ENCODE data around the gene CLCF1. TPM values are rescaled to one million over a fixed set of nuclear protein-coding genes. Genes with fewer than 3 reads are reported as not detected.

The CLCF1 gene
- total and polyA plus RNA-seq, 2 of the 13 experiments (the other 11 are each of a cell fraction or from before 2014, with no cell fraction given), result 0.49 to 0.78 TPM

- TF ChIP-seq ZNF597 (CRISPR knock-in tag; IDR thresholded peaks at IDR 0.05) (no peak), ZFX (CRISPR knock-in tag; IDR thresholded peaks at IDR 0.05; ENCODE audit: low read depth) (no peak), MYC (CRISPR knock-in tag; IDR thresholded peaks at IDR 0.05; ENCODE audit: borderline replicate concordance) (peak; percentile 21; the same call in 1 of the 2 replicates), RXRA (CRISPR knock-in tag; IDR thresholded peaks at IDR 0.05) (0 out of 2 replicates have a peak, but pooled peaks have one; percentile 16), SALL2 (CRISPR knock-in tag; IDR thresholded peaks at IDR 0.05) (no peak)
- 52% methylated on average over 7 of the region's 18 CpGs for WGBS (ENCODE audit: low lambda C conversion rate)
- in situ Hi-C loops (cut with HindIII; ENCODE audit: extremely low pct_ligation_motif_present, low pct_unique_long_range_greater_than_20kb), result no loop called here
- no peaks in the 10 kb centered on the region for H3K36me3 ChIP-seq (replicated peaks in 1 of 2; ENCODE audit: control insufficient read depth in 1 of 2, insufficient read depth in 2 of 2, low read length in 2 of 2)
- no peak overlapping the region for H3K4me2 ChIP-seq (ENCODE audit: low read depth, low read length)
- ATAC-seq (no peak), DNase-seq (ENCODE audit: low spot score) (no peak), FAIRE-seq (no peak)
- no peak overlapping the region for H3K27ac ChIP-seq (ENCODE audit: extremely low read length, insufficient read depth, low read length)
- H3K9ac ChIP-seq (ENCODE audit: insufficient read depth, low read depth, low read length), result no peak overlapping the region
- intact Hi-C loops (cut with micrococcal nuclease; ENCODE audit: unreplicated experiment), result no loop called here
- no TSS peak for BruUV-seq (replicated peaks)
- H4K20me1 ChIP-seq (ENCODE audit: insufficient read depth, low read length), result no peaks in the 10 kb centered on the region
- ChIA-PET CTCF (ENCODE audit: low intra/inter-chr PET ratio, low total read pairs) (no interaction called here), POLR2A (interaction anchor here (1.5 to 2.2 kb wide), 2 partner anchors 14 to 62 kb away, joined by 6 to 8 read pairs; no protein-coding TSS in a partner anchor)
- no peak overlapping the region for H2AFZ ChIP-seq (ENCODE audit: low read length)
- peaks cover 2 to 14% of the 10 kb centered on the region in 2 experiments; a peak in 3 of 5 replicates for H3K27me3 ChIP-seq (ENCODE audit: control insufficient read depth in 1 of 2, insufficient read depth in 2 of 2, low read length in 2 of 2)
- H3K4me1 ChIP-seq (ENCODE audit: insufficient read depth, low read length), result peaks cover 68% of the 10 kb centered on the region
- no peaks in the 10 kb centered on the region for H3K79me2 ChIP-seq (ENCODE audit: insufficient read depth, low read length)
- no peak overlapping the region for H3K4me3 ChIP-seq (replicated peaks in 1 of 3; ENCODE audit: insufficient read depth in 1 of 3, low read depth in 2 of 3, low read length in 3 of 3)
- no peaks in the 10 kb centered on the region for H3K9me3 ChIP-seq (ENCODE audit: low read length)
Measured at GRCh38 chr11:67406420-67406968, 33.1 kb upstream of the CLCF1 start.

GRCh38 chr11:67405688-67406339 lies 32.4 kb upstream of the CLCF1 start:
- ChIA-PET POLR2A (interaction anchor here (6.2 kb wide), 1 partner anchor 14 kb away, joined by 78 read pairs; no protein-coding TSS in a partner anchor), CTCF (ENCODE audit: low intra/inter-chr PET ratio, low total read pairs) (no interaction called here)
- Histone ChIP-seq H3K79me2 (ENCODE audit: insufficient read depth, low read length) (peaks cover 5% of the 10 kb centered on the region), H3K9me3 (ENCODE audit: low read length) (no peaks in the 10 kb centered on the region), H4K20me1 (ENCODE audit: insufficient read depth, low read length) (no peaks in the 10 kb centered on the region), H3K27ac (ENCODE audit: extremely low read length, insufficient read depth, low read length) (no peak overlapping the region), H3K4me2 (ENCODE audit: low read depth, low read length) (no peak overlapping the region), H3K36me3 (replicated peaks in 1 of 2; ENCODE audit: control insufficient read depth in 1 of 2, insufficient read depth in 2 of 2, low read length in 2 of 2) (no peaks in the 10 kb centered on the region), H3K4me3 (replicated peaks in 1 of 3; ENCODE audit: insufficient read depth in 1 of 3, low read depth in 2 of 3, low read length in 3 of 3) (no peak overlapping the region), H3K4me1 (ENCODE audit: insufficient read depth, low read length) (peaks cover 61% of the 10 kb centered on the region), H3K27me3 (ENCODE audit: control insufficient read depth in 1 of 2, insufficient read depth in 2 of 2, low read length in 2 of 2) (peaks cover 2 to 7% of the 10 kb centered on the region in 2 experiments; a peak in 1 of 5 replicates), H3K9ac (ENCODE audit: insufficient read depth, low read depth, low read length) (no peak overlapping the region), H2AFZ (ENCODE audit: low read length) (no peak overlapping the region)
- no peak for DNase-seq (ENCODE audit: low spot score)
- ATAC-seq, result no peak
- no CpG with 5 or more reads among the region's 9 CpGs for WGBS (ENCODE audit: low lambda C conversion rate)
- in situ Hi-C loops (cut with HindIII; ENCODE audit: extremely low pct_ligation_motif_present, low pct_unique_long_range_greater_than_20kb) (no loop called here), intact Hi-C loops (cut with micrococcal nuclease; ENCODE audit: unreplicated experiment) (no loop called here)
- no TSS peak for BruUV-seq (replicated peaks)
- FAIRE-seq, result no peak
- no peak for TF ChIP-seq ATF3 (CRISPR knock-in tag; IDR thresholded peaks at IDR 0.05)
- no peak for TF ChIP-seq KMT2A (CRISPR knock-in tag; IDR thresholded peaks at IDR 0.05)
- TF ChIP-seq NCOA2 (CRISPR knock-in tag; IDR thresholded peaks at IDR 0.05), result no peak
- TF ChIP-seq ZNF292 (CRISPR knock-in tag; IDR thresholded peaks at IDR 0.05; ENCODE audit: borderline replicate concordance, low read depth), result no peak
- no peak for TF ChIP-seq ZSCAN20 (CRISPR knock-in tag; IDR thresholded peaks at IDR 0.05; ENCODE audit: borderline replicate concordance)
- TF ChIP-seq ZNF709 (CRISPR knock-in tag; IDR thresholded peaks at IDR 0.05), result no peak
- TF ChIP-seq ZNF878 (CRISPR knock-in tag; IDR thresholded peaks at IDR 0.05), result no peak
- no peak for TF ChIP-seq XBP1 (CRISPR knock-in tag; IDR thresholded peaks at IDR 0.05)
- no peak for TF ChIP-seq ZNF124 (CRISPR knock-in tag; IDR thresholded peaks at IDR 0.05)
- TF ChIP-seq UBTF (CRISPR knock-in tag; IDR thresholded peaks at IDR 0.05), result no peak

Data from HepG2 (cell line).